Measurements from ENCODE around the gene CEP131. TPM values are rescaled to one million over a fixed set of nuclear protein-coding genes. Genes with fewer than 3 reads are reported as not detected.

CEP131 gene
- total and polyA plus RNA-seq, 2 of the 4 experiments (the other 2 are of a cell fraction): 4.8 to 9.6 TPM

- CTCF ChIA-PET: no interaction called here
- intact Hi-C loops (cut with micrococcal nuclease) (no loop called here), dilution Hi-C loops (cut with HindIII; ENCODE audit: low sequenced_read_pairs, unreplicated experiment) (no loop called here), in situ Hi-C loops (cut with MboI; ENCODE audit: low sequenced_read_pairs) (no loop called here)
- WGBS, 2 experiments (ENCODE audit: extremely low coverage in 2 of 2, insufficient read length in 1 of 2): 86% methylated on average over 3 of the region's 3 CpGs; no CpG with 5 or more reads in 1 of the 2 experiments
- Histone ChIP-seq H4K5ac (ENCODE audit: low read depth, low read length) (no peak overlapping the region), H3K27me3 (ENCODE audit: control insufficient read depth, insufficient read depth, low read length) (peaks cover 29% of the 10 kb centered on the region), H2BK20ac (ENCODE audit: low read depth, low read length) (no peak overlapping the region), H2AFZ (replicated peaks; ENCODE audit: low read length, poor library complexity) (peak overlapping the region; percentile 37), H3K79me1 (ENCODE audit: low read depth in 1 of 2, low read length in 2 of 2) (no peaks in the 10 kb centered on the region), H2BK15ac (ENCODE audit: low read depth, low read length) (no peak overlapping the region), H2AK9ac (replicated peaks; ENCODE audit: low read depth, low read length, poor library complexity) (no peak overlapping the region), H4K91ac (ENCODE audit: insufficient read depth, low read depth, low read length) (no peak overlapping the region), H3K36me3 (ENCODE audit: control insufficient read depth, insufficient read depth, low read length) (no peaks in the 10 kb centered on the region), H3K23ac (ENCODE audit: low read depth, low read length) (no peak overlapping the region), H3K27ac (ENCODE audit: insufficient read depth, low read length) (no peak overlapping the region), H3K18ac (ENCODE audit: low read depth, low read length) (no peak overlapping the region), H4K20me1 (ENCODE audit: insufficient read depth, low read length) (0 out of 2 replicates have a peak, but pooled peaks cover 3% of the 10 kb centered on the region), H2BK120ac (ENCODE audit: low read depth, low read length) (no peak overlapping the region), H3K9me3 (ENCODE audit: control insufficient read depth, insufficient read depth, low read length) (no peaks in the 10 kb centered on the region), H4K8ac (ENCODE audit: low read depth in 2 of 2, low read length in 2 of 2) (no peak overlapping the region), H3K56ac (ENCODE audit: extremely low read depth, insufficient read depth, low read length) (no peak overlapping the region), H3K4ac (ENCODE audit: low read depth, low read length) (no peak overlapping the region), H3K4me1 (ENCODE audit: control insufficient read depth, insufficient read depth, low read length) (0 out of 2 replicates have a peak, but pooled peaks cover 2% of the 10 kb centered on the region), H2BK5ac (ENCODE audit: low read depth, low read length, poor library complexity, severe bottlenecking) (no peak overlapping the region), H3K14ac (replicated peaks; ENCODE audit: low read depth, low read length) (no peak overlapping the region), H3K9me1 (ENCODE audit: insufficient read depth, low read length) (no peaks in the 10 kb centered on the region), H3K4me2 (ENCODE audit: low read depth, low read length) (no peak overlapping the region), H3K9ac (ENCODE audit: low read depth, low read length) (no peak overlapping the region), H3K4me3 (ENCODE audit: insufficient read depth, low read depth, low read length) (no peak overlapping the region), H2AK5ac (ENCODE audit: low read depth, low read length) (no peak overlapping the region)
- BruUV-seq (replicated peaks): no TSS peak
- no peak for ATAC-seq (ENCODE audit: low read depth)
- DNase-seq: no peak
- TF ChIP-seq NFE2L2 (IDR thresholded peaks at IDR 0.05; ENCODE audit: low read depth, low read length) (no peak), ELK1 (IDR thresholded peaks at IDR 0.05; ENCODE audit: borderline replicate concordance, low read depth, low read length) (no peak), SMC3 (IDR thresholded peaks at IDR 0.05; ENCODE audit: low read depth, low read length) (no peak), POLR2A (IDR thresholded peaks at IDR 0.05; ENCODE audit: low read depth, low read length) (no peak), RFX5 (IDR thresholded peaks at IDR 0.05; ENCODE audit: low read depth, low read length) (no peak), RAD21 (IDR thresholded peaks at IDR 0.05; ENCODE audit: low read length) (no peak), MAFK (IDR thresholded peaks at IDR 0.05; ENCODE audit: low read depth, low read length) (no peak), CTCF (conservative IDR thresholded peaks at IDR 0.05; ENCODE audit: low read depth, low read length) (no peak), FOS (IDR thresholded peaks at IDR 0.05; ENCODE audit: low read depth, low read length) (no peak)
- POLR2A ChIA-PET (ENCODE audit: unreplicated experiment): no interaction called here
Observed at GRCh38 chr17:81169870-81170309, 52.9 kb downstream of the CEP131 start.

Data from IMR-90 (cell line).